Mucosa of gallbladder (tissue), 1 donor: ENCODE data around the gene AADACL3. TPM values are rescaled to one million over a fixed set of nuclear protein-coding genes. Genes with fewer than 3 reads are reported as not detected.

Experiments
- DNase-seq: peaks from one replicate; pipeline ENCODE4 v3.0.0-alpha.2; 2020; ENCODE audit warnings: low spot score
- total RNA-seq: library from RNA; stranded (reverse); gene quantifications from one replicate; pipeline ENCODE4 v1.2.1, GENCODE V29; 2021
- donor health status: DM: no; HTN: no; CAD: no.

Gene AADACL3
- total RNA-seq, 1 donor from 2014 or later = not detected

GRCh38 chr1:12769031-12769430, 53.1 kb downstream of the AADACL3 start:
- no peak for DNase-seq

- no peak for DNase-seq
These were observed 54.1 kb downstream of the AADACL3 start for GRCh38 chr1:12769976-12770505.

GRCh38 chr1:12770620-12771019, 54.7 kb downstream of the AADACL3 start:
- DNase-seq = no peak

- no peak for DNase-seq
These were observed 55.3 kb downstream of the AADACL3 start for GRCh38 chr1:12771186-12771585.

GRCh38 chr1:12772520-12772919, 56.6 kb downstream of the AADACL3 start:
- DNase-seq = no peak

- DNase-seq = no peak
These were observed 57.5 kb downstream of the AADACL3 start, which contains the start of gene PRAMEF12 for GRCh38 chr1:12773438-12773837. Gene PRAMEF12, plus strand, starts transcription at chr1:12773738. Its CDS starts 1,130 bp downstream, at chr1:12774868.

- DNase-seq = no peak
These were observed 59.0 kb downstream of the AADACL3 start for GRCh38 chr1:12774801-12775345.

- DNase-seq = no peak
These were observed 59.5 kb downstream of the AADACL3 start for GRCh38 chr1:12775443-12775842.

GRCh38 chr1:12776801-12777557, 61.1 kb downstream of the AADACL3 start:
- DNase-seq = no peak

Other genes starting within 250 kb of the AADACL3 start
- gene DHRS3, start 97.9 kb upstream of the AADACL3 start, total RNA-seq = 168 TPM
- not detected for gene AADACL4, start 72.0 kb upstream of the AADACL3 start, total RNA-seq
- not detected for gene CFAP107, start 30.1 kb downstream of the AADACL3 start, total RNA-seq
- gene PRAMEF12, start 57.6 kb downstream of the AADACL3 start, total RNA-seq = not detected
- gene PRAMEF1, start 75.3 kb downstream of the AADACL3 start, total RNA-seq = not detected
- gene PRAMEF11, start 115.3 kb downstream of the AADACL3 start, total RNA-seq = not detected
- not detected for gene HNRNPCL1, start 132.6 kb downstream of the AADACL3 start, total RNA-seq
- gene PRAMEF2, start 141.0 kb downstream of the AADACL3 start, total RNA-seq = not detected
- not detected for gene PRAMEF4, start 170.1 kb downstream of the AADACL3 start, total RNA-seq
- gene PRAMEF10, start 182.2 kb downstream of the AADACL3 start, total RNA-seq = not detected
- not detected for gene PRAMEF7, start 200.5 kb downstream of the AADACL3 start, total RNA-seq
- gene PRAMEF6, start 231.5 kb downstream of the AADACL3 start, total RNA-seq = not detected